ENCODE measurements around the gene SLC11A2. TPM values are rescaled to one million over a fixed set of nuclear protein-coding genes. Genes with fewer than 3 reads are reported as not detected.

The SLC11A2 gene
- total and polyA plus RNA-seq, 9 of the 15 experiments (the other 6 are each of a cell fraction or from before 2014, with no cell fraction given): 21.1 to 54.0 (median 32.9) TPM

GRCh38 chr12:50932787-50933280, 93.3 kb downstream of the SLC11A2 start:
- Histone ChIP-seq H3K27ac (ENCODE audit: extremely low read depth, low read depth, low read length) (peak overlapping the region; percentile 73), H3K79me2 (ENCODE audit: control insufficient read depth, insufficient read depth, low read length) (peaks cover 14% of the 10 kb centered on the region), H3K4me3 (no peak overlapping the region), H2AFZ (ENCODE audit: low read depth, low read length) (no peak overlapping the region), H3K4me2 (ENCODE audit: insufficient read depth, low read length) (peak overlapping the region; percentile 30; the same call in 1 of the 2 replicates), H3K4me1 (replicated peaks in 1 of 2; ENCODE audit: control insufficient read depth in 2 of 2, insufficient read depth in 2 of 2, low read length in 2 of 2) (peaks cover 5 to 39% of the 10 kb centered on the region in 2 experiments), H4K20me1 (replicated peaks; ENCODE audit: control insufficient read depth, insufficient read depth, low read length) (no peaks in the 10 kb centered on the region), H3K9me3 (replicated peaks; ENCODE audit: control insufficient read depth, insufficient read depth, low read depth, low read length) (peaks cover 9% of the 10 kb centered on the region), H3K36me3 (ENCODE audit: control insufficient read depth, insufficient read depth, low read length) (no peaks in the 10 kb centered on the region; the same call in 2 of the 3 replicates), H3K9ac (ENCODE audit: insufficient read depth in 1 of 2, low read depth in 2 of 2, low read length in 2 of 2) (peak overlapping the region in 1 of 2 experiments; percentile 31; a peak in 2 of 4 replicates), H3K9me1 (ENCODE audit: control insufficient read depth, insufficient read depth, low read length) (no peaks in the 10 kb centered on the region), H3K27me3 (ENCODE audit: control insufficient read depth in 2 of 2, insufficient read depth in 2 of 2, low read length in 2 of 2) (no peaks in the 10 kb centered on the region)
- ATAC-seq (peak; percentile 6; the same call in 2 of the 3 replicates), DNase-seq (ENCODE audit: extremely low read depth in 1 of 4, low spot score in 3 of 4) (no peak), FAIRE-seq (no peak)
- BruUV-seq (replicated peaks): no TSS peak
- intact Hi-C loops (cut with micrococcal nuclease): no loop called here
- in situ Hi-C loops (cut with MboI): no loop called here
- ChIA-PET CTCF (ENCODE audit: low intra/inter-chr PET ratio) (no interaction called here), POLR2A (interaction anchor here (0.8 kb wide), 1 partner anchor 9 kb away, joined by 4 read pairs; no protein-coding TSS in a partner anchor)
- WGBS (ENCODE audit: insufficient coverage, low coverage, missing lambda C conversion rate): 14% methylated on average over 2 of the region's 2 CpGs
- no peak for TF ChIP-seq LCOR (CRISPR knock-in tag; IDR thresholded peaks at IDR 0.05)
- peak; percentile 39 for TF ChIP-seq MEIS2 (IDR thresholded peaks at IDR 0.05; ENCODE audit: partially characterized antibody)
- TF ChIP-seq TRIM28 (IDR thresholded peaks at IDR 0.05): no peak
- TF ChIP-seq, protein P1, sequence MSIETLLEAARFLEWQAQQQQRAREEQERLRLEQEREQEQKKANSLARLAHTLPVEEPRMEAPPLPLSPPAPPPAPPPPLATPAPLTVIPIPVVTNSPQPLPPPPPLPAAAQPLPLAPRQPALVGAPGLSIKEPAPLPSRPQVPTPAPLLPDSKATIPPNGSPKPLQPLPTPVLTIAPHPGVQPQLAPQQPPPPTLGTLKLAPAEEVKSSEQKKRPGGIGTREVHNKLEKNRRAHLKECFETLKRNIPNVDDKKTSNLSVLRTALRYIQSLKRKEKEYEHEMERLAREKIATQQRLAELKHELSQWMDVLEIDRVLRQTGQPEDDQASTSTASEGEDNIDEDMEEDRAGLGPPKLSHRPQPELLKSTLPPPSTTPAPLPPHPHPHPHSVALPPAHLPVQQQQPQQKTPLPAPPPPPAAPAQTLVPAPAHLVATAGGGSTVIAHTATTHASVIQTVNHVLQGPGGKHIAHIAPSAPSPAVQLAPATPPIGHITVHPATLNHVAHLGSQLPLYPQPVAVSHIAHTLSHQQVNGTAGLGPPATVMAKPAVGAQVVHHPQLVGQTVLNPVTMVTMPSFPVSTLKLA (conservative IDR thresholded peaks at IDR 0.05): 0 out of 4 replicates have a peak, but pooled peaks of 1 of the 2 experiments have one; percentile 2
- TF ChIP-seq, protein P2, sequence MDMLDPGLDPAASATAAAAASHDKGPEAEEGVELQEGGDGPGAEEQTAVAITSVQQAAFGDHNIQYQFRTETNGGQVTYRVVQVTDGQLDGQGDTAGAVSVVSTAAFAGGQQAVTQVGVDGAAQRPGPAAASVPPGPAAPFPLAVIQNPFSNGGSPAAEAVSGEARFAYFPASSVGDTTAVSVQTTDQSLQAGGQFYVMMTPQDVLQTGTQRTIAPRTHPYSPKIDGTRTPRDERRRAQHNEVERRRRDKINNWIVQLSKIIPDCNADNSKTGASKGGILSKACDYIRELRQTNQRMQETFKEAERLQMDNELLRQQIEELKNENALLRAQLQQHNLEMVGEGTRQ (CRISPR knock-in tag; IDR thresholded peaks at IDR 0.05): no peak
- peak; percentile 11 for TF ChIP-seq CCNT2 (IDR thresholded peaks at IDR 0.05; ENCODE audit: borderline replicate concordance, extremely low read depth, insufficient read length, low read depth, low read length)
- TF ChIP-seq CBFA2T3 (IDR thresholded peaks at IDR 0.05): no peak
- TF ChIP-seq CEBPB (tag; IDR thresholded peaks at IDR 0.05): peak; percentile 92
- TF ChIP-seq MTF1 (CRISPR knock-in tag; IDR thresholded peaks at IDR 0.05; ENCODE audit: borderline replicate concordance): no peak
- TF ChIP-seq, protein P3, sequence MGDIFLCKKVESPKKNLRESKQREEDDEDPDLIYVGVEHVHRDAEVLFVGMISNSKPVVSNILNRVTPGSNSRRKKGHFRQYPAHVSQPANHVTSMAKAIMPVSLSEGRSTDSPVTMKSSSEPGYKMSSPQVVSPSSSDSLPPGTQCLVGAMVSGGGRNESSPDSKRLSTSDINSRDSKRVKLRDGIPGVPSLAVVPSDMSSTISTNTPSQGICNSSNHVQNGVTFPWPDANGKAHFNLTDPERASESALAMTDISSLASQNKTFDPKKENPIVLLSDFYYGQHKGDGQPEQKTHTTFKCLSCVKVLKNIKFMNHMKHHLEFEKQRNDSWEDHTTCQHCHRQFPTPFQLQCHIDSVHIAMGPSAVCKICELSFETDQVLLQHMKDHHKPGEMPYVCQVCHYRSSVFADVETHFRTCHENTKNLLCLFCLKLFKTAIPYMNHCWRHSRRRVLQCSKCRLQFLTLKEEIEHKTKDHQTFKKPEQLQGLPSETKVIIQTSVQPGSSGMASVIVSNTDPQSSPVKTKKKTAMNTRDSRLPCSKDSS (IDR thresholded peaks at IDR 0.05; ENCODE audit: low read depth, partially characterized antibody): no peak
- TF ChIP-seq ATF3 (IDR thresholded peaks at IDR 0.05): peak; percentile 19; the same call in 1 of the 2 replicates
- TF ChIP-seq ATF3 (CRISPR knock-in tag; conservative IDR thresholded peaks at IDR 0.05): no peak
- no peak for TF ChIP-seq ADNP (tag; IDR thresholded peaks at IDR 0.05)
- TF ChIP-seq, protein P4, sequence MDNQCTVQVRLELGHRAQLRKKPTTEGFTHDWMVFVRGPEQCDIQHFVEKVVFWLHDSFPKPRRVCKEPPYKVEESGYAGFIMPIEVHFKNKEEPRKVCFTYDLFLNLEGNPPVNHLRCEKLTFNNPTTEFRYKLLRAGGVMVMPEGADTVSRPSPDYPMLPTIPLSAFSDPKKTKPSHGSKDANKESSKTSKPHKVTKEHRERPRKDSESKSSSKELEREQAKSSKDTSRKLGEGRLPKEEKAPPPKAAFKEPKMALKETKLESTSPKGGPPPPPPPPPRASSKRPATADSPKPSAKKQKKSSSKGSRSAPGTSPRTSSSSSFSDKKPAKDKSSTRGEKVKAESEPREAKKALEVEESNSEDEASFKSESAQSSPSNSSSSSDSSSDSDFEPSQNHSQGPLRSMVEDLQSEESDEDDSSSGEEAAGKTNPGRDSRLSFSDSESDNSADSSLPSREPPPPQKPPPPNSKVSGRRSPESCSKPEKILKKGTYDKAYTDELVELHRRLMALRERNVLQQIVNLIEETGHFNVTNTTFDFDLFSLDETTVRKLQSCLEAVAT (IDR thresholded peaks at IDR 0.05): no peak
- TF ChIP-seq RAD21 (CRISPR knock-in tag; conservative IDR thresholded peaks at IDR 0.05 in 1 of 2, IDR thresholded peaks at IDR 0.05 in 1 of 2): 0 out of 4 replicates have a peak, but pooled peaks of 1 of the 2 experiments have one; percentile 3
